Measurements from ENCODE around the gene CFAP46. TPM values are rescaled to one million over a fixed set of nuclear protein-coding genes. Genes with fewer than 3 reads are reported as not detected.

The CFAP46 gene
- total RNA-seq, 1 donor = 0.09 TPM

DNA sequence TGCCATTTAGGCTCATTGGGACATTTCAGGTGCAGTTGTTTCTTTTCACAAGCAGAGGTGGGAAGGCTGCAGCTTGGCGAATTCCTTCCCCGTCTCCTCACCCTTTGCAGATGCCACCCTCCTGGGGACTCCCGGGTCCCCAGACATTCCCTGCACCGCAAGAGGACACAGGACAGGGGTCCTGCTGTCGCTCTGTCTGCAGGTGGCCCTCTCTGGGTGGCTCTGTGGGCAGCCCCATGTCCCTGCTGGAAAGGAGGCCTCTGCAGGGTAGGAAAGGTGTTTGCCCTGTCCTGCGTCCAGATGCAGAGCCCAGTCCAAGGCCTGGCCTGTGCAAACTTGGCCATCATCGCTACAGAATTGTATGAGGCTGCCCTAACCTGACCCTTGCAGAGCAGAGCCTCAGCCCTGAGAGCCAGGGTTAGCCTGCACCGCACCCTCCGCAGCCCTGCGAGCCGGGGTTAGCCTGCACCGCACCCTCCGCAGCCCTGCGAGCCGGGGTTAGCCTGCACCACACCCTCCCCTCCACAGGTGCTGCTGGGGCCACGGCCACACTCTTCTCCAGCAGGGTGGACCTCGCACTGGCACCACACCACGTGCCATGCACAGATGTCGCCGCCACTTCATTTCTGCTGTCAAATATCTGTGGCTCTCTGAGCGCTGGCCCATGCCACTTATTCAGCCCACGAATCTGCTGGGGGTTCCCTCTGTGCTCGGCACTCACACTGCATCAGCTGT, 61.0 kb downstream of the CFAP46 start:
- TF ChIP-seq, protein P1, sequence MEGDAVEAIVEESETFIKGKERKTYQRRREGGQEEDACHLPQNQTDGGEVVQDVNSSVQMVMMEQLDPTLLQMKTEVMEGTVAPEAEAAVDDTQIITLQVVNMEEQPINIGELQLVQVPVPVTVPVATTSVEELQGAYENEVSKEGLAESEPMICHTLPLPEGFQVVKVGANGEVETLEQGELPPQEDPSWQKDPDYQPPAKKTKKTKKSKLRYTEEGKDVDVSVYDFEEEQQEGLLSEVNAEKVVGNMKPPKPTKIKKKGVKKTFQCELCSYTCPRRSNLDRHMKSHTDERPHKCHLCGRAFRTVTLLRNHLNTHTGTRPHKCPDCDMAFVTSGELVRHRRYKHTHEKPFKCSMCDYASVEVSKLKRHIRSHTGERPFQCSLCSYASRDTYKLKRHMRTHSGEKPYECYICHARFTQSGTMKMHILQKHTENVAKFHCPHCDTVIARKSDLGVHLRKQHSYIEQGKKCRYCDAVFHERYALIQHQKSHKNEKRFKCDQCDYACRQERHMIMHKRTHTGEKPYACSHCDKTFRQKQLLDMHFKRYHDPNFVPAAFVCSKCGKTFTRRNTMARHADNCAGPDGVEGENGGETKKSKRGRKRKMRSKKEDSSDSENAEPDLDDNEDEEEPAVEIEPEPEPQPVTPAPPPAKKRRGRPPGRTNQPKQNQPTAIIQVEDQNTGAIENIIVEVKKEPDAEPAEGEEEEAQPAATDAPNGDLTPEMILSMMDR (IDR thresholded peaks at IDR 0.05; ENCODE audit: insufficient read depth, low read length) = no peak
- H3K4me3 ChIP-seq (ENCODE audit: low read depth, low read length) = no peak overlapping the region
- no peak for DNase-seq (ENCODE audit: low read depth)

- no peak overlapping the region for H3K4me3 ChIP-seq (ENCODE audit: low read depth, low read length)
- TF ChIP-seq, protein P1 (IDR thresholded peaks at IDR 0.05; ENCODE audit: insufficient read depth, low read length) = no peak
- DNase-seq (ENCODE audit: low read depth) = no peak
Observed at GRCh38 chr10:132880128-132880981, 62.0 kb downstream of the CFAP46 start.

DNA sequence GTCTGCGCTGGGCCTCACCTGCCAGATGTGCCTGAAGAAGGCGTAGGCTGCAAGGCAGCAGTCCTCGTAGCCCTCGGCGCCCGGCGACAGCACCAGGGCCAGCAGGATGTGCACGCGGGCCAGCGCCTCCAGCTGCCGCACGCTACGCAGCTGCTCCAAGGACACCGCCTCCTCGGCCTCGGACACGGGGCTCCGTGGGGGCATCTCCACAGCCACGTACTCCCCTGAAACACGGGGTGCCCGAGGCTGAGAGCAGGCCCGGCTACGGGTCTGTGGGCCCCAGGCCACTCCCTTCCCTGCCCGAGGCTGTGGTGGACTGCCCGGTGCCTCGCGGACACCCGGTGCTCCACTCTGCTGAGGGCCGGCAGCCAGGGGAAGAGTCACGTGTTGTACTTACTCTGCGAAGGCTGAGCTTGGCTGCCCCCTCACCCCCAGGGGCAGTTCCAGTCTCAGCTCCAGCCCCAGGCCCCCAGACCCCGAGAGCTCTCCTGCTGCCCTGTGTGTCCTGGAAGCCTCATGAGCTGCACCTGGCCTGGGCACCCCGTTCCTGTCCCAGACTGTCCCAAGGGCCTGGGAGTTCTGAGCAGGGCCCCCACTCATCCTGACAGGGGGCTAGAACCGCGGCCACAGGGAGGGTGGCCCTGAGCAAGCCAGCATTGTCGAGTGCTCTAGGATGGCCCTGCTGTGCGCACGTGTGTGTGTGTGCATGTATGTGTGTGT, 62.8 kb downstream of the CFAP46 start:
- TF ChIP-seq, protein P1 (IDR thresholded peaks at IDR 0.05; ENCODE audit: insufficient read depth, low read length) = no peak
- DNase-seq (ENCODE audit: low read depth) = no peak
- H3K4me3 ChIP-seq (ENCODE audit: low read depth, low read length) = no peak overlapping the region

- TF ChIP-seq, protein P1 (IDR thresholded peaks at IDR 0.05; ENCODE audit: insufficient read depth, low read length) = no peak
- DNase-seq (ENCODE audit: low read depth) = no peak
- H3K4me3 ChIP-seq (ENCODE audit: low read depth, low read length) = no peak overlapping the region
Observed at GRCh38 chr10:132878730-132879407, 63.5 kb downstream of the CFAP46 start.

GRCh38 chr10:132878091-132878729, 64.2 kb downstream of the CFAP46 start:
- H3K4me3 ChIP-seq (ENCODE audit: low read depth, low read length) = no peak overlapping the region
- TF ChIP-seq, protein P1 (IDR thresholded peaks at IDR 0.05; ENCODE audit: insufficient read depth, low read length) = no peak
- DNase-seq (ENCODE audit: low read depth) = no peak

DNA sequence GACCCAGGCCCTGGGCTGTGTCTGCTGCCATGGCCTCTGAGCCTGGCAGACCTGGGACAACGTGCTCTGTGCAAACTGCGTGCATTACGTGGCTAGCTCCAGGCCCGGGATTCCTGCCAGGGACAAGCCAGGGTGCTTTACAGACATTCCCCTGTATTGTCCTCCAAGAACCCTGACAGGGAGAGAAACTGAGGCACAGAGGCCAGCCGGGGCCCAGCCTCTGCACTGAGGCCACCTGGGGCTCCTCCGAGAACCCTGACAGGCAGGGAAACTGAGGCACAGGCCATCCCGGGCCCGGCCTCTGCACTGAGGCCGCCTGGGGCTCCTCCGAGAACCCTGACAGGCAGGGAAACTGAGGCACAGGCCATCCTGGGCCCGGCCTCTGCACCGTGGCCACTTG, 64.9 kb downstream of the CFAP46 start:
- H3K4me3 ChIP-seq (ENCODE audit: low read depth, low read length) = no peak overlapping the region
- no peak for DNase-seq (ENCODE audit: low read depth)
- TF ChIP-seq, protein P1 (IDR thresholded peaks at IDR 0.05; ENCODE audit: insufficient read depth, low read length) = no peak

Measured in fibroblast of the aortic adventitia (primary cell).